Immature natural killer cell (primary cell): ENCODE data around the gene STIM1. TPM values are rescaled to one million over a fixed set of nuclear protein-coding genes. Genes with fewer than 3 reads are reported as not detected.

ENCODE experiments used
- DNase-seq, 3 donors: peaks; one replicate each; pipeline ENCODE4 v3.0.0; 2022; ENCODE audit warnings: mixed read lengths in 1 of 3
- H3K27ac Mint-ChIP-seq, 6 donors: one replicate each; pipeline ENCODE4 v1.8.0; 2020; ENCODE audit warnings: mixed read lengths in 6 of 6, mild to moderate bottlenecking in 5 of 6, inconsistent platforms in 4 of 6, moderate library complexity in 3 of 6
- H3K27me3 Mint-ChIP-seq, 3 donors: one replicate each; pipeline ENCODE4 v1.8.0; 2020 to 2021; ENCODE audit warnings: low read depth in 3 of 3, mild to moderate bottlenecking in 3 of 3, mixed read lengths in 3 of 3, moderate library complexity in 3 of 3, inconsistent platforms in 1 of 3
- H3K36me3 Mint-ChIP-seq, 3 donors: one replicate each; pipeline ENCODE4 v1.8.0; 2020; ENCODE audit warnings: mixed read lengths in 3 of 3, inconsistent platforms in 2 of 3, mild to moderate bottlenecking in 2 of 3
- H3K4me1 Mint-ChIP-seq, 2 donors: one replicate each; pipeline ENCODE4 v1.8.0; 2020; ENCODE audit warnings: inconsistent platforms in 2 of 2, mild to moderate bottlenecking in 2 of 2, mixed read lengths in 2 of 2, moderate library complexity in 1 of 2
- H3K4me3 Mint-ChIP-seq, 5 donors: one replicate each; pipeline ENCODE4 v1.8.0; 2020; ENCODE audit warnings: mild to moderate bottlenecking in 5 of 5, mixed read lengths in 5 of 5, inconsistent platforms in 3 of 5, moderate library complexity in 3 of 5
- H3K9me3 Mint-ChIP-seq, 6 donors: one replicate each; pipeline ENCODE4 v1.8.0; 2020; ENCODE audit warnings: mild to moderate bottlenecking in 6 of 6, mixed read lengths in 6 of 6, inconsistent platforms in 4 of 6, moderate library complexity in 3 of 6
- polyA plus RNA-seq, 3 donors: library from polyadenylated mRNA; unstranded; fragments of 300-500 nt; fragmentation: Illumina TruSeq; gene quantifications; one replicate each; pipeline ENCODE4 v1.2.3, GENCODE V29; 2021

The STIM1 gene
- polyA plus RNA-seq, 3 donors from 2014 or later, result 28.7 to 53.1 (median 45.5) TPM

DNA sequence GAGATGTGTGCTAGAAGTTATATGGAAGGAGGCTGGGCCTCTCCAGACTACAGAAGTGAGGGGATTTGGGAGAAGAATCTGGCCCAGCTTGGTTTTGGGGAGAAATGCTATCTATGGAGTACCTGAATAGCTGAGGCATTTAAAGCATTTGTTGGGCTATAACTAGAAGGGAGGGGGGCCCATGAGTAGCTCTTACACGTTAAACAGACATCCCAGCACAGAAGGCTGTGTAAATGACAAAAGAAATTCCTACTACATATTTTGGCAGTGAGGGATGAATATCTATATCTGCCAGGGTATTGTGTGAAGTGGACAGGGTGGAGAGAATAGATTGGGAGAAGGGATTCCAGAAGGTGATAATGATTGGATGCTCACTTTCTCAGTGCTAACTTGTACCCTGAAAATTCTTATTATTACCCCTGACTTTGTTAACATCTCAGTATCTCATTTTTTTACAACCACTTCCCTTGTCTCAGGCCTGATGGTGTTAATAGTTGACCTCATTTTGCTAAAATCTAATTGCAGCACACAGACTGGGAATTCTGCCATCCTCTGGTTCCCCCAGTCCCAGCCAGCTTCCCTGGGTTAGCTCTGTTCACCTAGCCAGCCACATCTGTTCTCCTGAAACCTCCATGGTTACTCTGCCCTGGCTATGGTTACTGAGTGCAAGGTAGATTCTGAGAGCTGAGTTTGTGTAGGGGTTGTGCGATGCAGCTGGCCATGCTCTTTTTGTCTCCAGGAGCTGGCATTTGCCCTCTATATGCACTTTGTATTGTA is 210.3 kb downstream of the STIM1 start:
- peak overlapping the region; percentile 21 to 82 (median 38) for H3K27ac Mint-ChIP-seq
- peak overlapping the region in 1 of 5 donors; percentile 6 for H3K4me3 Mint-ChIP-seq
- peaks cover 58 to 77% of the 10 kb centered on the region in 2 donors for H3K4me1 Mint-ChIP-seq
- H3K27me3 Mint-ChIP-seq, result peaks cover 0 to 1% (median 0%) of the 10 kb centered on the region in 3 donors
- no peaks in the 10 kb centered on the region for H3K9me3 Mint-ChIP-seq
- H3K36me3 Mint-ChIP-seq, result peaks cover 0 to 12% (median 4%) of the 10 kb centered on the region in 3 donors
- DNase-seq, result no peak

GRCh38 chr11:4066910-4067309 is 211.4 kb downstream of the STIM1 start:
- peaks cover 0 to 7% (median 0%) of the 10 kb centered on the region in 3 donors for H3K36me3 Mint-ChIP-seq
- peaks cover 0 to 2% (median 0%) of the 10 kb centered on the region in 3 donors for H3K27me3 Mint-ChIP-seq
- H3K27ac Mint-ChIP-seq, result peak overlapping the region; percentile 19 to 71 (median 38)
- no peak for DNase-seq
- H3K9me3 Mint-ChIP-seq, result no peaks in the 10 kb centered on the region
- peak overlapping the region in 3 of 5 donors; percentile 1 to 8 (median 1) for H3K4me3 Mint-ChIP-seq
- H3K4me1 Mint-ChIP-seq, result peaks cover 60 to 76% of the 10 kb centered on the region in 2 donors

DNA sequence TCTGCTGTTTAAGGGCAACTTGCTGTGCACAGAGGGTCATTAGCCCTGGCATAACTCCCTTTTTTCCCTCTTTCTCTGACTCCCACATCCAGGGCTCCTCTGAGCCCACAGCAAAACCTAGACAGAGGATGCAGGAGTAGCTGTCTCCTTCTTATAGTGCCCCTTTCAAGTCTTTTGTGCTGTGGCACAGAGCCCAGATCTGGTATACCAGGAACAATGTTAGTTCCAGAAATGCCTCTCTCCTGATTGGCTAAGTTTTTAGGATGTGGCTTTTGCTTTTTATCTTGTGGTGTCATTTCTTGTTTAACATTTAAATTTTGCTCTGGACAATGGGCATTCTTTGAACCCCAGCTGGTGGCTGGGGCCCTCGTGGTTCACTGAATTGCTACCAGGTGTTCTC is 213.5 kb downstream of the STIM1 start:
- Mint-ChIP-seq H3K27me3 (peaks cover 0 to 3% (median 2%) of the 10 kb centered on the region in 3 donors), H3K36me3 (peaks cover 0 to 15% (median 2%) of the 10 kb centered on the region in 3 donors), H3K4me1 (peaks cover 71 to 93% of the 10 kb centered on the region in 2 donors), H3K9me3 (no peaks in the 10 kb centered on the region), H3K27ac (peak overlapping the region; percentile 25 to 86 (median 76)), H3K4me3 (no peak overlapping the region)
- no peak for DNase-seq

GRCh38 chr11:4071325-4071724 is 215.9 kb downstream of the STIM1 start:
- Mint-ChIP-seq H3K36me3 (peaks cover 0 to 20% (median 7%) of the 10 kb centered on the region in 3 donors), H3K27me3 (peaks cover 0 to 7% (median 3%) of the 10 kb centered on the region in 3 donors), H3K4me3 (no peak overlapping the region), H3K4me1 (peaks cover 50 to 73% of the 10 kb centered on the region in 2 donors), H3K27ac (peak overlapping the region in 4 of 6 donors; percentile 38 to 67 (median 56)), H3K9me3 (no peaks in the 10 kb centered on the region)
- DNase-seq, result no peak

DNA sequence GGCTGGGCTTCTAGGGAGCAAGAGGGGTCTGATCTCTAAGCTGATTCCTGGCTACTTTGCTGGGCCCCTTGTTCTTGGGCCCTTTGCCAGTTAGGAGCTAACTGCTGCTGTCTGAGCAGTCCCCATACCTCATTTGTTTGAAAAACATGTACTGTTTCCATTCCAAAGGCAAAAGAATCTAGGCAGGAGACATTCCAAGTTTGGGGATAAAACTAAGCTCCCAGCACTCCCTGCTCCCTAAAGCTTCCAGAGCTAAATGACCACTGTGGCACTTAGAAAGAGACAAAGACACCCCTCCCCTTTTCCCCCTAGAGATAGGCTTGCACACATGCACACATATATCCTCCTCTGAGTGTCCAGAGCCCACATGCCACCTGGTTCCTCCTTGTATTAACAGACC is 216.4 kb downstream of the STIM1 start:
- no peak for DNase-seq
- Mint-ChIP-seq H3K4me3 (no peak overlapping the region), H3K36me3 (peaks cover 0 to 20% (median 7%) of the 10 kb centered on the region in 3 donors), H3K27me3 (peaks cover 0 to 7% (median 3%) of the 10 kb centered on the region in 3 donors), H3K27ac (peak overlapping the region; percentile 38 to 86 (median 58)), H3K9me3 (no peaks in the 10 kb centered on the region), H3K4me1 (peaks cover 45 to 72% of the 10 kb centered on the region in 2 donors)

DNA sequence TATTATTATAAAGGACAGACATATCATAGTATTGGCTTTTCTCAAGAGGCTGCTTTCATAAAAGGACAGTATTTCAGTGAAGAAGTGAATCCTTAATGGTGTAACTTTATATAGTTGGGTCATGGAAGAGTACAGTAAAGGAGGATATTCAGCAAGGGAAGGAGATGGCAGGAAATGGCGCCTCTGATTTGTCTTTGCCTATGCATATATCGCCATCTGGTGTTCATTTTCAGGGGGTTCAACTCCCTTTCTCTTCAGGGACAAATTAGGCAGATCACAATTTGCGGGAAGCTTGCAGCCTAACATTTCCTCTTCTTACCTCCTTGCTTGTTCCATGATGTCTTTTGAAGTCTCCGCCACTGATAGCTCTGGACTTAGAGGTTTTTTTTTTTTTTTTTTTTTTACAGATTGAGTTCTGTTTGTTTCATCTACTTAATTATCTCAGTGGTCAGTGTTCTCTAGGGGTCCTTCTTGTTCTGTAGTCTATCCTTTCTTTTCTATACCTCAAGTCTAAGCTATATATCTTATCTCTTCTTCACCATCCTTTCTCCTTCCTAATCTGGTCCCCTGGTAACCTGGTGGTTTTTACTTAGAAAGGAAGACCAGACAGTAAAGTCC is 217.3 kb downstream of the STIM1 start:
- Mint-ChIP-seq H3K4me1 (peaks cover 36 to 67% of the 10 kb centered on the region in 2 donors), H3K4me3 (no peak overlapping the region), H3K27ac (peak overlapping the region; percentile 28 to 86 (median 45)), H3K36me3 (peaks cover 0 to 20% (median 7%) of the 10 kb centered on the region in 3 donors), H3K27me3 (peaks cover 0 to 7% (median 3%) of the 10 kb centered on the region in 3 donors), H3K9me3 (no peaks in the 10 kb centered on the region)
- DNase-seq, result peak; percentile 68 to 74 (median 74)

- no peak for DNase-seq
- peaks cover 0 to 20% (median 7%) of the 10 kb centered on the region in 3 donors for H3K36me3 Mint-ChIP-seq
- H3K27ac Mint-ChIP-seq, result peak overlapping the region in 2 of 6 donors; percentile 22 to 27
- H3K4me1 Mint-ChIP-seq, result peaks cover 28 to 60% of the 10 kb centered on the region in 2 donors
- H3K9me3 Mint-ChIP-seq, result no peaks in the 10 kb centered on the region
- peaks cover 0 to 7% (median 3%) of the 10 kb centered on the region in 3 donors for H3K27me3 Mint-ChIP-seq
- H3K4me3 Mint-ChIP-seq, result no peak overlapping the region
Observed at GRCh38 chr11:4074266-4074665, 218.8 kb downstream of the STIM1 start.

DNA sequence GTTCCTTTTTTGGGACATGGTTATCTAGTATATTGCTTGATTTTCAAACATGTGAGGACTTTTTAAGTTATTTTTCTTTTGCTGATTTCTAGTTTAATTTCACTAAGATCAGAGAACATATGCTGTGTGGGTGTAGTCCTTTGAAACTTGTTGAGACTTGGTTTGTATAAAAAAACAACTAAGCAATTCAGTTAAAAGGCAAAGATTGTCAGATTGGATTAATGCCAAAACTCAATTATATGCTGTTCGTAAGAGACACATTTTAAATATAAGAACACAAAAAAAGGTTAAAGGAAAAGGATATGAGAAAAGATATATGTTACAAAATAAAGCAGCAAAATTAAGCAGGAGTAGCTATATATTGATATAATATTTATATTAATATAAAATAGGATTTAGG is 221.3 kb downstream of the STIM1 start:
- Mint-ChIP-seq H3K4me1 (peaks cover 21 to 48% of the 10 kb centered on the region in 2 donors), H3K27me3 (peaks cover 0 to 5% (median 3%) of the 10 kb centered on the region in 3 donors), H3K27ac (peak overlapping the region in 2 of 6 donors; percentile 31 to 48), H3K36me3 (peaks cover 4 to 21% (median 11%) of the 10 kb centered on the region in 3 donors), H3K9me3 (no peaks in the 10 kb centered on the region), H3K4me3 (no peak overlapping the region)
- DNase-seq, result no peak

GRCh38 chr11:4083198-4083597 is 227.7 kb downstream of the STIM1 start:
- H3K4me3 Mint-ChIP-seq, result no peak overlapping the region
- H3K36me3 Mint-ChIP-seq, result peaks cover 22 to 48% (median 39%) of the 10 kb centered on the region in 3 donors
- H3K27ac Mint-ChIP-seq, result peak overlapping the region in 3 of 6 donors; percentile 21 to 81 (median 38)
- DNase-seq, result no peak
- H3K9me3 Mint-ChIP-seq, result no peaks in the 10 kb centered on the region
- peaks cover 2 to 14% (median 11%) of the 10 kb centered on the region in 3 donors for H3K27me3 Mint-ChIP-seq
- peaks cover 25 to 30% of the 10 kb centered on the region in 2 donors for H3K4me1 Mint-ChIP-seq

DNA sequence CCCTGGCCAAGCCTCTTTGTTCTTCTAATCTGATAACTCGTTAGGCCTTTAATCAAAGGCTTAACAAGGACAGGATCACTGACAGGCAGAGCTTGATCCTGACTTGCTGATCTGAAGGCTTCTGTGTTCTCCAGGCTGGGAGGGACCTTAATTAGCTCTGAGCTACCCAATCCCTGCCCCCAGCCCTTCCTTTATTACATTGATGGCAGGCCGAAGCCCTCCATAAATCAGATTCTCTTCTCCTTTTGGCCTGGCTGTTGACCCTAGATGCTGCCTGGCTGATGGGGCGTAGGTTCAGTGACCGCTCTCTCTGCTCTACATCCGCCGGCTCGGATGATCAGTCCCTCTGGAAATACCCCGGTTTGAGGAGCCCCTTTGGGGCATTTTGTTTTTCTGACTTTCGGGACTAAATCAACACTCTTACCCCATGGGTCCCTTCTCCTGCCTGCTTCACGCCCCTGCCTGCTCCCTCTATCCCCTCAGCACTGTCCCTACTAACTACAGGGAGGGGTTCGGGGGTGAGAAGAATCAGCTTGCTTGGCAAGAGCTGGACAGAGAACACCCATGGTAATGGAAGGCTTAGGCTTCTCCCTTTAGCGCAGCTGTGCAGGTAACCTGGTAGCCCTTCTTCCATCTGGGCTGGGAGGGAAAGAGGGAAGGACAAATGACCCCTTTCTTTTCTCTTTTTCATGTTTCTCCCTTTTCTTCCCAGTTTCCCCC is 229.1 kb downstream of the STIM1 start:
- no peak overlapping the region for H3K4me3 Mint-ChIP-seq

DNA sequence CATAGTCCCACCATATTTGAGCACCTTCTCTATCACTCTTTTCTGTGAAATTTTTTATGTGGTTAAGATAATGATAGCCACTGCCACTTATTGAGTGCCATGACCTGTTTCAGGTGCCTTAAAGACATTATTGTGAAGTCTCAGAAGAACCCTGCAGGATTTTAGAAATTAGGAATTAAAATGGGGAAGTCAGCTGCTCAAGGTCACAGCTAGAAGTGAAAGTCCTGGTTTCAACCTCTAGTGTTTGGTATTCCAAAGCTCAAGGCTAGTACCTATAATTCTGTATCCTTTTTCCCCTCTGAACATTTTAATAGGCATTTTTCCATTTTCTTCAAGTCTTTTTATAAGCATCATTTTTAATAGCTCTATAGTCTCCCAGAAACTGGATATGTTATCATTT is 230.1 kb downstream of the STIM1 start:
- no peak overlapping the region for H3K4me3 Mint-ChIP-seq
- H3K27ac Mint-ChIP-seq, result peak overlapping the region in 2 of 6 donors; percentile 28 to 30
- H3K9me3 Mint-ChIP-seq, result no peaks in the 10 kb centered on the region
- DNase-seq, result no peak
- H3K4me1 Mint-ChIP-seq, result peaks cover 39 to 41% of the 10 kb centered on the region in 2 donors
- peaks cover 20 to 51% (median 45%) of the 10 kb centered on the region in 3 donors for H3K36me3 Mint-ChIP-seq
- peaks cover 5 to 23% (median 18%) of the 10 kb centered on the region in 3 donors for H3K27me3 Mint-ChIP-seq

More for the DNA sequence above, 229.1 kb downstream of the STIM1 start:
- Mint-ChIP-seq H3K9me3 (no peaks in the 10 kb centered on the region), H3K27me3 (peaks cover 4 to 17% (median 15%) of the 10 kb centered on the region in 3 donors), H3K4me1 (peaks cover 31 to 33% of the 10 kb centered on the region in 2 donors), H3K36me3 (peaks cover 22 to 54% (median 46%) of the 10 kb centered on the region in 3 donors), H3K27ac (peak overlapping the region in 3 of 6 donors; percentile 13 to 46 (median 15))
- DNase-seq, result no peak

GRCh38 chr11:4086575-4087353 is 231.3 kb downstream of the STIM1 start:
- Mint-ChIP-seq H3K4me1 (peaks cover 47% of the 10 kb centered on the region in 2 donors), H3K27ac (peak overlapping the region; percentile 55 to 80 (median 71)), H3K27me3 (peaks cover 5 to 24% (median 18%) of the 10 kb centered on the region in 3 donors), H3K9me3 (no peaks in the 10 kb centered on the region), H3K36me3 (peaks cover 21 to 57% (median 42%) of the 10 kb centered on the region in 3 donors), H3K4me3 (peak overlapping the region; percentile 15 to 63 (median 31))
- peak; percentile 38 to 47 (median 45) for DNase-seq
